Caco-2 (cell line): Measurements from ENCODE around the gene THBS4. TPM values are rescaled to one million over a fixed set of nuclear protein-coding genes. Genes with fewer than 3 reads are reported as not detected.
A peak's percentile ranks its signal among the peaks of the same experiment; 100 is the strongest.

Experiments
- BruUV-seq: library from RNA; stranded (reverse); fragments of 400-500 nt; replicated peaks from 2 replicates; lab custom pipeline; 2021; lab: Mats Ljungman, UMichigan
- CTCF ChIA-PET: fragments of 300-600 bp; sonication (Branson Sonifier 250); formaldehyde crosslinking; loops from one replicate; lab custom pipeline; 2022; ENCODE audit warnings: antibody characterized with exemption; lab: Charles Lee
- POLR2A ChIA-PET: fragments of 300-600 bp; sonication (Branson Sonifier 250); formaldehyde crosslinking; loops from one replicate; lab custom pipeline; 2022; ENCODE audit warnings: antibody characterized with exemption; lab: Charles Lee
- DNase-seq, 2 experiments: peaks; one replicate each; pipeline versions ENCODE4 v3.0.0 to v3.0.0-alpha.2; 2020 to 2022
- H3K27me3 ChIP-seq: replicated peaks from 2 replicates; pipeline ENCODE4 v1.6.0; 2011; ENCODE audit warnings: low read length; ENCODE audit not compliant: control insufficient read depth, insufficient read depth
- H3K36me3 ChIP-seq: 2 replicates; pipeline ENCODE4 v1.5.1; 2011; ENCODE audit warnings: low read length; ENCODE audit not compliant: control insufficient read depth, insufficient read depth
- H3K4me1 ChIP-seq: fragments of 250-450 bp; sonication (Bioruptor Pico); 2 replicates; pipeline ENCODE4 v1.5.1; 2020; ENCODE audit warnings: mild to moderate bottlenecking
- H3K4me3 ChIP-seq: 2 replicates; pipeline ENCODE4 v1.5.1; 2011; ENCODE audit warnings: low read depth, mild to moderate bottlenecking, control low read depth, low read length
- H3K9me3 ChIP-seq: fragments of 250-450 bp; sonication (Bioruptor Pico); 2 replicates; pipeline ENCODE4 v1.5.1; 2020; ENCODE audit warnings: mild to moderate bottlenecking, moderate library complexity
- H3K27ac Mint-ChIP-seq: one replicate; pipeline ENCODE4 v1.8.0; 2022; ENCODE audit warnings: mixed read lengths; ENCODE audit not compliant: unreplicated experiment
- H3K27me3 Mint-ChIP-seq: one replicate; pipeline ENCODE4 v1.8.0; 2022; ENCODE audit warnings: mixed read lengths; ENCODE audit not compliant: insufficient read depth, unreplicated experiment
- H3K36me3 Mint-ChIP-seq: one replicate; pipeline ENCODE4 v1.8.0; 2022; ENCODE audit warnings: mild to moderate bottlenecking, mixed read lengths; ENCODE audit not compliant: insufficient read depth, unreplicated experiment
- H3K4me1 Mint-ChIP-seq: one replicate; pipeline ENCODE4 v1.8.0; 2022; ENCODE audit warnings: low read depth, mixed read lengths; ENCODE audit not compliant: unreplicated experiment
- H3K4me3 Mint-ChIP-seq: one replicate; pipeline ENCODE4 v1.8.0; 2022; ENCODE audit warnings: mild to moderate bottlenecking, moderate library complexity, mixed read lengths; ENCODE audit not compliant: unreplicated experiment
- H3K9me3 Mint-ChIP-seq: one replicate; pipeline ENCODE4 v1.8.0; 2022; ENCODE audit warnings: mixed read lengths; ENCODE audit not compliant: unreplicated experiment
- intact Hi-C: fragments of 100-400 bp; cut with micrococcal nuclease; formaldehyde crosslinking; loops from one replicate; pipeline ENCODE4 v1.10.0; 2022; ENCODE audit not compliant: unreplicated experiment
- total RNA-seq: library from RNA; stranded (reverse); gene quantifications from 2 replicates; pipeline ENCODE4 v1.2.3, GENCODE V29; 2022
- TF ChIP-seq, protein P1 (sequence below), 2 experiments: fragments of 200-600 bp in 1 of 2; IDR thresholded peaks; 1 replicate in 1 of 2; 2 replicates in 1 of 2; pipeline versions ENCODE4 v1.5.1 to v1.8.0; 2011 to 2022; ENCODE audit warnings: antibody characterized with exemption in 1 of 2, control low read depth in 1 of 2, inconsistent platforms in 1 of 2, low read depth in 1 of 2, low read length in 1 of 2, mild to moderate bottlenecking in 1 of 2, moderate library complexity in 1 of 2; ENCODE audit not compliant: insufficient read depth in 1 of 2, severe bottlenecking in 1 of 2, unreplicated experiment in 1 of 2

The THBS4 gene
- total RNA-seq, 1 experiment from 2014 or later, result not detected

GRCh38 chr5:80082731-80083100, 47.6 kb downstream of the THBS4 start:
- DNase-seq, result peak in 1 of 2 experiments; percentile 41
- H3K4me1 ChIP-seq, result no peaks in the 10 kb centered on the region
- H3K27me3 ChIP-seq, result no peaks in the 10 kb centered on the region
- CTCF ChIA-PET, result interaction anchor here (1.9 kb wide), 1 partner anchor 36 kb away, joined by 12 read pairs; no protein-coding TSS in a partner anchor
- no peaks in the 10 kb centered on the region for H3K4me1 Mint-ChIP-seq
- no peaks in the 10 kb centered on the region for H3K36me3 ChIP-seq
- no peaks in the 10 kb centered on the region for H3K36me3 Mint-ChIP-seq
- intact Hi-C loops, result loop anchor here (1.0 to 2.0 kb wide), 3 partner anchors 157 to 379 kb away; no protein-coding TSS in a partner anchor
- BruUV-seq, result no TSS peak
- no peaks in the 10 kb centered on the region for H3K27me3 Mint-ChIP-seq
- H3K9me3 Mint-ChIP-seq, result no peaks in the 10 kb centered on the region
- no peak overlapping the region for H3K4me3 ChIP-seq
- POLR2A ChIA-PET, result no interaction called here
- TF ChIP-seq, protein P1, sequence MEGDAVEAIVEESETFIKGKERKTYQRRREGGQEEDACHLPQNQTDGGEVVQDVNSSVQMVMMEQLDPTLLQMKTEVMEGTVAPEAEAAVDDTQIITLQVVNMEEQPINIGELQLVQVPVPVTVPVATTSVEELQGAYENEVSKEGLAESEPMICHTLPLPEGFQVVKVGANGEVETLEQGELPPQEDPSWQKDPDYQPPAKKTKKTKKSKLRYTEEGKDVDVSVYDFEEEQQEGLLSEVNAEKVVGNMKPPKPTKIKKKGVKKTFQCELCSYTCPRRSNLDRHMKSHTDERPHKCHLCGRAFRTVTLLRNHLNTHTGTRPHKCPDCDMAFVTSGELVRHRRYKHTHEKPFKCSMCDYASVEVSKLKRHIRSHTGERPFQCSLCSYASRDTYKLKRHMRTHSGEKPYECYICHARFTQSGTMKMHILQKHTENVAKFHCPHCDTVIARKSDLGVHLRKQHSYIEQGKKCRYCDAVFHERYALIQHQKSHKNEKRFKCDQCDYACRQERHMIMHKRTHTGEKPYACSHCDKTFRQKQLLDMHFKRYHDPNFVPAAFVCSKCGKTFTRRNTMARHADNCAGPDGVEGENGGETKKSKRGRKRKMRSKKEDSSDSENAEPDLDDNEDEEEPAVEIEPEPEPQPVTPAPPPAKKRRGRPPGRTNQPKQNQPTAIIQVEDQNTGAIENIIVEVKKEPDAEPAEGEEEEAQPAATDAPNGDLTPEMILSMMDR (IDR thresholded peaks at IDR 0.05; ENCODE audit: insufficient read depth in 1 of 2, low read depth in 1 of 2, low read length in 1 of 2, severe bottlenecking in 1 of 2, unreplicated experiment in 1 of 2), result peak; percentile 60 to 85
- no peak overlapping the region for H3K27ac Mint-ChIP-seq
- no peaks in the 10 kb centered on the region for H3K9me3 ChIP-seq
- H3K4me3 Mint-ChIP-seq, result no peak overlapping the region

DNA sequence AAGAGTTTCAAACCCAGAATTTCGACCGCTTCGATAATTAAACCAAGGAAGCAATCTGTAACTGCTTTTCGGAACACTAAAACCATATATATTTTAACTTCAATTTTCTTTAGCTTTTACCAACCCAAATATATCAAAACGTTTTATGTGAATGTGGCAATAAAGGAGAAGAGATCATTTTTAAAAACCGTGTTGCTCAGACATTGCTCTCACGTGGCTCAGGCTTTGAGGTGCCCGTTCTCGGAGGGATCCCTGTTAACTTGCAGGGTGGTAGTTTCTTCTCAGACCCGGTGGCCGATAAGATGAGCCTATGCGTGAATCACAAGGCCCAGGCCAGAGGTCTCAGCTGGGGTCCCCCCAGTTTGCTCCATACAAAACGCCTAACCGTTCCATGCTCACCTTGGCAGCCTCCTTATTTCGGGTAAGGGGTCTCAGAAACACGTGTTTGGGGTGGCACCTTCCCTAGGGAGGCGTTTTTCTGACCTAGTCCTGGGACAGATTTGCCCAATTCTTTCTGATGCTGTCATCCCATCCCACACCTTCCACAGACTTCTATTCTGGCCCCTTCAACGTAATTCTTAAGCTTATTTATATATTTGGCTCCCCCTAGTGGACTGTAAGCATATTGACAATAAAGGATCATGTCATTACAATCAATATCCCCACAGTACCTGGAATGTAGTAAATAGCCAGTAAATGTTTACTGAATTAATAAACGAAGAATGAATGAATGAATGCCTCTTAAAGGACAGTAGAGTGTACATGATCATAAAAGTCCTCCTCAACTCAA, 48.1 kb downstream of the THBS4 start:
- ChIA-PET CTCF (interaction anchor here (0.6 to 1.9 kb wide), 17 partner anchors 9 to 986 kb away, joined by 3 to 22 read pairs (median 3); partner anchors contain the start of gene SERINC5), POLR2A (interaction anchor here (0.6 kb wide), 1 partner anchor 100 kb away, joined by 11 read pairs; no protein-coding TSS in a partner anchor)
- H3K9me3 Mint-ChIP-seq, result no peaks in the 10 kb centered on the region
- intact Hi-C loops, result loop anchor here (1.0 to 2.0 kb wide), 3 partner anchors 158 to 380 kb away; no protein-coding TSS in a partner anchor
- TF ChIP-seq, protein P1 (IDR thresholded peaks at IDR 0.05; ENCODE audit: insufficient read depth in 1 of 2, low read depth in 1 of 2, low read length in 1 of 2, severe bottlenecking in 1 of 2, unreplicated experiment in 1 of 2), result peak; percentile 62 to 68
- no peak overlapping the region for H3K4me3 Mint-ChIP-seq
- no peaks in the 10 kb centered on the region for H3K27me3 Mint-ChIP-seq
- no peaks in the 10 kb centered on the region for H3K4me1 Mint-ChIP-seq
- Histone ChIP-seq H3K27me3 (no peaks in the 10 kb centered on the region), H3K4me1 (no peaks in the 10 kb centered on the region), H3K4me3 (no peak overlapping the region), H3K36me3 (no peaks in the 10 kb centered on the region), H3K9me3 (no peaks in the 10 kb centered on the region)
- no peak overlapping the region for H3K27ac Mint-ChIP-seq
- H3K36me3 Mint-ChIP-seq, result no peaks in the 10 kb centered on the region
- DNase-seq, result peak in 1 of 2 experiments; percentile 28
- BruUV-seq, result no TSS peak

GRCh38 chr5:80090884-80091166, 55.7 kb downstream of the THBS4 start:
- POLR2A ChIA-PET, result no interaction called here
- Histone ChIP-seq H3K27me3 (no peaks in the 10 kb centered on the region), H3K4me3 (no peak overlapping the region), H3K9me3 (no peaks in the 10 kb centered on the region), H3K36me3 (no peaks in the 10 kb centered on the region), H3K4me1 (peaks cover 41% of the 10 kb centered on the region)
- H3K4me3 Mint-ChIP-seq, result no peak overlapping the region
- no peak overlapping the region for H3K27ac Mint-ChIP-seq
- intact Hi-C loops, result loop anchor here (1.0 to 5.0 kb wide), 4 partner anchors 166 to 581 kb away; partner anchors contain the start of genes SERINC5 and ZFYVE16
- TF ChIP-seq, protein P1 (IDR thresholded peaks at IDR 0.05; ENCODE audit: insufficient read depth in 1 of 2, low read depth in 1 of 2, low read length in 1 of 2, severe bottlenecking in 1 of 2, unreplicated experiment in 1 of 2), result no peak
- peaks cover 15% of the 10 kb centered on the region for H3K36me3 Mint-ChIP-seq
- CTCF ChIA-PET, result interaction anchor here (1.4 to 1.8 kb wide), 2 partner anchors 115 to 216 kb away, joined by 4 to 26 read pairs; no protein-coding TSS in a partner anchor
- no peak for DNase-seq
- no TSS peak for BruUV-seq
- peaks cover 20% of the 10 kb centered on the region for H3K4me1 Mint-ChIP-seq
- peaks cover 9% of the 10 kb centered on the region for H3K9me3 Mint-ChIP-seq
- H3K27me3 Mint-ChIP-seq, result no peaks in the 10 kb centered on the region
